Stimulated activated CD8-positive, alpha-beta memory T cell treated with anti-CD3 and anti-CD28 coated beads, Interleukin-4, amount 100 ng/mL, for 48 hours (primary cell): Measurements from ENCODE around the gene AKR1B15.
A peak's percentile ranks its signal among the peaks of the same experiment; 100 is the strongest.
"Not testable (repeated sequence)": the region's sequence is repeated elsewhere in the genome, so short reads cannot be mapped to it uniquely, and the experiment has no call there.

Experiments
- DNase-seq: peaks from one replicate; pipeline ENCODE4 v3.0.0-alpha.2; 2020

The AKR1B15 gene

DNA sequence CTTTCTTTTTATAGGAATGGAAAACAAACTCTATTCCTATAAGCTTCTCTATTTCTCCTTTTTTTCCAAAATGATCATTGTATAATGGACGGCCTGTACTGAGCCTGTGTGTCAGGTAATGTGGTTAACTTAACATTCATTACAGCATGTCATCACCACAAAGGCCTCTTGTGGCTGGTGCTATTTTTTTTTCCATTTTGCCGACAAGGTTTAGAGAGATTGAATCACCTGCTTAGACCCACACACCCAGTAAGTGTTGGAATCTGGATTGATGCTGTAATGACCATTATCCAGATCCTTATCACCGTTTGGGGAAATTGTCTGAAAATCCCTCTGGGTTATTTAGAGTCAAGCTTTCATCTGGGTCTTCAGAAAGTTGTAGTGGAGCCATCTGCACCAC, 18.5 kb downstream of the AKR1B15 start:
- DNase-seq, result no peak

DNA sequence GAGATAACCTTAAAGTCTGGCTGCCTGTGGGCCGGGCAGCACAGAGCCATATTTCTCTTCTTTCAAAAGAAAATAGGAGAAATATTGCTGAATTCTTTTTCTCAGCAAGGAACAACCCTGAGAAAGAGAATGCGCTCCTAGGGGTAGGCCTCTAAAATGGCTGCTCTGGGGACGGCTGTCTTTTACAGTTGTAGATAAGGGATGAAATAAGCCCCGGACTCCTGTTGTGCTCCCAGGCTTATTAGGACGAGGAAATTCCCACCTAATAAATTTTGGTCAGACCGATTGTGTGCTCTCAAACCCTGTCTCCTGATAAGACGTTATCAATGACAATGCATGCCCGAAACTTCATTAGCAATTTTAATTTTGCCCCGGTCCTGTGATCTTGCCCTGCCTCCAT, 21.1 kb downstream of the AKR1B15 start:
- not testable (repeated sequence) for DNase-seq

DNA sequence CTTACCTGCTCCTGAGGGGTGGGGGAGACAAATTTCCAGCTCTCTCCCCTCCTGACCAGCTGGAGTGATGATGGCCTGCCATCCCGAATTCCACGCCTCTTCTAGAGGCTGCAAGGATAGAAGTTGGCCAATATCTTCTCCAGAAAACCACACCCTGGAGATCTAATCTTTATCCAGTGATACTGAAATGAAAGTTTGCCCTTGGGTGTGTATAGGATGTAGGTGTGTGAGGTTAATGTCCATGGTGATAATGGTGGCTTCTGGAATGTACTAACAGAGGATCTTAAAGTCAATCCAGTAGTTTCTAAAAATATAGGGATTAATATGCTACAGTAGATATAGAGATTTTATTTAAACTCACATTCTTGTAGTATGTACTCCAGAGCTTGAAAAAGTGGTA, 22.2 kb downstream of the AKR1B15 start:
- no peak for DNase-seq

DNA sequence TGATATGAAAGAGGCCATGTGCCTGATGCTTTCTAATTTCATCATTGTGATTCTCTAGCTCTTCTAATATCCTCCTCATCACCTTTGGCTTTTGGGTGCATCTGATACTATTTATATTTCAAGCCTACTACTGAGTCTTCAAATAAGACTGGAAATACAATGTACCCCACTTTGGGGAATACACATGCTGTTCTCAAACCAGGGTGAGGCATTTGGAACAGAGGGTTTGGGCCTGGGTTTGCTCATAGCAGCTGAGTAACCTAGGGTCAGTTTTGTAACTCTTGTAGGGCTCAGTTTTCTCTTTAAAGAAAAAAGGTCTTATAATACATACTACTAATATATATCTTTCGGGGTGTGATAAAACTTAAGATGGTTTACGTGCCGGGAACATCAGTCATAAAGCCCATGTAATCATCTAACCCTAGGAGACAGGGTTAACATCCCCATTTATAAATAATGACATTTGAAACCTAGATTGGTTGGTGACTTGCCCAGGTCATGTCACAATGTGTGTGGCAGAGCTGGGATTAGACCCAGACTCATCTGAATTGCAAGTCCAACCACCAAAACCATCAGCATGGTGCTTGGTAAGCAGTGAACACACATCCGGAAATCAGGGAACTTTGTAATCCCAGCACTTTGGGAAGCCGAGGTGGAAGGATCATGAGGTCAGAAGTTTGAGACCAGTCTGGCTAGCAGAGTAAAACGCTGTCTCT, 23.0 kb downstream of the AKR1B15 start:
- DNase-seq, result no peak

DNA sequence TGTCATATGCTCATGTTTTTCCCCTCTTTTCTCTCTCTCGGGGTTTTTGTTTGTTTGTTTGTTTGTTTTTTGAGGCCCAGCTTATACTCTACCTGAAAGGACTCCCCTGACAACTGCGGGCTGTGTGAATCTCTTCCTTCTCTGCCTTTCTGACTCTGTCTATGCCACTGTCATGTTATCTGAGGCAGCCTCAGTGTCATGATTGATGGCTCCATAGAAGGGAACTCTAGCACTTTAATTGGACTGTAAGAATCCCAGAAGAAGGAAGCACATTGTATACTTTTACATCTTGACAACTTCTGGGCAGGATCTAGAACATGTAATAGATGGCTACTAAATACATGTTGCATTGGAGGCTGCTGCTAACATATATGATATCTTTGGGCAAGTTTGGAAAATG, 25.4 kb downstream of the AKR1B15 start:
- DNase-seq, result no peak

DNA sequence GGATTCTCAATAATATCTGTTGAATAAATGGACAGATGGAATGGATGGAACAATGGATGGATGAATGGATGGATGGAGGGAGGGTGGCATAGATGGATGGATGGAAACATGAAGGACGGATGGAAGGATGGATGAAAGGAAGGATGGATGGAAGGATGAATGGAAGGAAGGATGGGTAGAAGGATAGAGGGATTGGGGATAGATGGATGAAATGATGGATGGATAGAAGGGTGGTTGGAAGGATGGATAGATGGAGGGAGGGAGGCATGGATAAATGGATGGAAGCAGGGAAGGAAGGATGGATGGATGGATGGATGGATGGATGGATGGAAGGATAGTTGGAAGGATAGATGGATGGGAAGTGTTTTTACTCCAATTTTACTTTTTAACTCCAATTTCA, 35.4 kb downstream of the AKR1B15 start:
- DNase-seq, result no peak

DNA sequence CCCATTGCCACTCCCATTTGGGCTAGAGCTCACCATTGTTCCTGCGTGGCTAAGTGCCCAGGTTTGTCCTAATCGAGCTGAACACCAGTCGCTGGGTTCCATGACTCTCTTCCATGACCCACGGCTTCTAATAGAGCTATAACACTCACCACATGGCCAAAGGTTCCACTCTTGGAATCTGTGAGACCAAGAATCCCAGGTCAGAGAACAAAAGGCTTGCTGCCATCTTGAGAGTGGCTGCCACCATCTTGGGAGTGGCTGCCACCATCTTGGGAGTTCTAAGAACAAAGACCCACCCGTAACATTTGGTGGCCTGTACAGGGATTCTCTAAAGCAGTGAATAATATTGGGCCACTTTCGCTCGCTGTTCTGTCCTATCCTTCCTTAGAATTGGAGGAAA, 37.0 kb downstream of the AKR1B15 start:
- no peak for DNase-seq

DNA sequence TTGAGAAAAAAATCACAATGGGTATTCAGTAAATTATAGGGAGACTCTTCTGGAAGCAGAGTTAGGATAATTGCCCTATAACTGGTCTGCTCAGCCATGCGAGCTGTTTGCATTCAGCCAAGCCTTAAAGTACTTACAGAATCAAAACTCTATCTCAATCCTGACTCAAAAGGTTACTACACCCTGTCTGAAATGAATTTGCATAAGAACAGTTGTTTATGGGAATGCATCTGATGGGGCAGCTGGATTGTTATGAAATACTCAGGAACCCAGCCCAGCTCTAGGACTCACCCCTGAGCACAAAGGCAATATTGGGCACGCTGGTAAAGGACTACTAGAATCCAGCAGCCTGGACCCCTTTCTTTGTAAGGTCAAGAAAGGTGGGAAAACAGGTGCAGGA, 38.8 kb downstream of the AKR1B15 start:
- DNase-seq, result no peak

DNA sequence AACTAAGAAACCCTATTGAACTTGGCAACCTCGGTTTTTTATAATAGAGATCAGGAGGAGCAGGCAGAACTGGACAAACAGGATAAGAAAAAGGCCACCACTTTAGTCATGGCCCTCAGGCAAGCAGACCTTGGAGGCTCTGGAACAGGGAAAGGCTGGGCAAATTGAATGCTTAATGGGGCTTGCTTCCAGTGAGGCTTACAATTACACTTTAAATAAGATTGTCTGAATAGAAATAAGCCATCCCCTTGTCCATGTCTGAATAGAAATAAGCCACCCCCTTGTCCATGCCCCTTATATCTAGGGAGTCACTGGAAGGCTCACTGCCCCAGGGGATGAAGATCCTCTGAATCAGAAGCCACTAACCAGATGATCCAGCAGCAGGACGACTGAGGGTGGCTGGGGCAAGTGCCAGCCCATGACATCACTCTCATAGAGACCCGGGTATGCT, 40.6 kb downstream of the AKR1B15 start:
- no peak for DNase-seq

DNA sequence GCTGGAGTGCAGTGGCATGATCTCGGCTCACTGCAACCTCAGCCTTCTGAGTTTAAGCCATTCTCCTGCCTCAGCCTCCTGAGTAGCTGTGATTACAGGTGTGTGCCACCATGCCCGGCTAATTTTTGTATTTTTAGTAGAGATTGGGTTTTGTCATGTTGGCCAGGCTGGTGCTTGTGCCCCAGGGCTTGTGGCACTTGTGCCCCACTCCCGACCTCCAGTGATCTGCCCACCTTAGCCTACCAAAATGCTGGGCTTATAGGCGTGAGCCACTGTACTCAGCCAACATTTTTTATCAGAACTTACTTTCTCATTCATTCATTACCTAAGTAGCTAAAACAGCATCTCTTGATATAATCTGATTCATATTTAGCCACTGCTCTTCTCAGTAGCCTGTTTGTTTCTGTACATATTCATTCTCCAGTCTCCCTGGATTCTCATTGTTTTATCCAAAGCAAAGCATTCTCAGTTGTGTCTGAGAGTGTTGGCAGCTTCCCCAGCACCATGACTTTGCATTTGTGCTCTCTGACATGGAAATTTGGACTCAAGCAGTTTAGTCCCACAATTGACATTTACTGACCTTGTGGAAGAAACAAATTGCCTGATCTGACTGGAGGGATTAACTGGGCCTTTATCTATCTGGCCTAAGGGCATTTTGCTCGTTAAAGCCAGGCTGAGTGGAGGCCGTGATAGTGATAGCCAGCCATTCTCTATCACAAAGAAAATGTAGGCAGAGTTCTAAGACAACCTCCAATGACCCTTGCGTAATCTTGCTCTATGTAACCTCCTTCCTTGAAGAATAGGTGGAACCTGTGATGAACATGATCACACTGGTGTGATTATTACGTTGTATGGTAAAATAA, 44.9 kb downstream of the AKR1B15 start:
- DNase-seq, result no peak

DNA sequence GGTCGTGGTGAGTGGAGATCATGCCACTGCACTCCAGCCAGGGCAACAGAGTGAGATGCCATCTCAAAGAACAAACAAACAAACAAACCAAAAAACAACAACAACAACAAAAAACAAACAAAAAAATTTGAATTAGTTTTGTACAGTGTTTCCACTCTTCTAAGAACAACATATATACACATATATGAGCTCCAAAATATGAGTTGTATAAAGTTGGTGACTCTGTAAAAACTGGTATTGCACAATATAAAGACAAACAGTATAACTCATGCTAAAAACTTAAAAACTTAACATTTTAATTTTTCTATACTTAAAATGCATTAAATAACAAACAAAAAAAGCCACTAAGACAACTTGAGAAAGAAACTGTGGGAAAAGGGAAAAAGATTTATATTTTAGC, 46.0 kb downstream of the AKR1B15 start:
- no peak for DNase-seq

DNA sequence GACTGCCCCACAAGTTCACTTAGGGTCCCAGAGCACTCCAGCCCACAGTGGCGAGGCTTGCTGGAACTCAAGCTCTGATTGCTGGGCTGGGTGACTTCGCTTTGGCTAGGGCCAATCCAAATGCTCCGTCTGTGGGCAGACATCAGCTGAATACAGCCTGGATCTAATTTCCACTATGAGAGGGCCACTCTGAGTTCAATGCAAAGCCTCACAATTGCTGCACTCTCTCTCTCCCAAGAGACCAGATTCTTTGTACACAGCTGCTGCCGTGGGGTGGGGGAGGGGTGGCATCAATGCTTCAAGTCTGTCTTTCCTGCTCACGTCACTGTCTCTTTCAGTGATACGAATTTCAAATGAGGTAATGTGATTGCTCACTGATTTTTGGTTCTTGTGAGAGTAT, 50.5 kb downstream of the AKR1B15 start:
- no peak for DNase-seq

DNA sequence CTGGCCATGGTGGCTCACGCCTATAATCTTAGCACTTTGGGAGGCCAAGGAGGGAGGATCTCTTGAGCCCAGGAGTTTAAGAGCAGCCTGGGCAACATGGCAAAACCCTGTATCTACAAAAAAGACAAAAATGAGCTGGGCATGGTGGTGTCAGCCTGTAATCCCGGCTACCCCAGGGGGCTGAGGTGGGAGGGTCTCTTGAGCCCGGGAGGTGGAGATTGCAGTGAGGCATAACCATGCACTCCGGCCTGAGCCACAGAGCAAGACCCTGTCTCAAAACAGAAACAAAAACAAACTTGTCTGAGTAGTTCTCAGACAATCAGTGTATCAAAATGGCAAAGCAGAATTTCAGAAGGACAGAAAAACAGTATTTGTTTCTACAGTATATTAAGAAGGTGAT, 52.5 kb downstream of the AKR1B15 start:
- no peak for DNase-seq

DNA sequence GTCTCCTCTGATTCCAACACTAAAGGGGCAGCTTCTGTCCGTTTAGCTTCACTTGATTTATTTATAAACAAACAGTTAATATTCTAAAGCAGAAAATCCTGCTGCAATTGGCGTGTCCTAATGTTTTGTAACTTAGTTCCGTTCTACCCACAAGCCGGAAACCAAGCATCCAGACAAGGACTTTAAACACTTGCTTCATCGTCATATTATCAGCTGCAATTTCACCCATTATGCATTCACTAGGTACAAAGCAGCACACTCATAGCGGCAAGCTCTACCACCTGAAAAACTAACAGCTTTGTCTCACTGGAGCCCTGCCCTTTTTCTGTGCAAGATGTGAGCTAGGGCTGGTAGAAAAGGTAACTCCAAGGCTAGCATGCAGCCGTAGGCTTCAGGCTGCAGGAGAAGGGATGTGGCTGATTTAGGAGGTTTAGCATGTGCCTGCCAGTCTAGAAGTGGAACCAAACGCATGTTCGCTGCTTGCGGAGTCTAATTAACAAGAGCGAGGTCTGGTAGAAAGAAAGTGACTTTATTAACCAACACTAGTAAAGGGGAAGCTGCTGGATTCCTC, 54.1 kb downstream of the AKR1B15 start:
- no peak for DNase-seq

DNA sequence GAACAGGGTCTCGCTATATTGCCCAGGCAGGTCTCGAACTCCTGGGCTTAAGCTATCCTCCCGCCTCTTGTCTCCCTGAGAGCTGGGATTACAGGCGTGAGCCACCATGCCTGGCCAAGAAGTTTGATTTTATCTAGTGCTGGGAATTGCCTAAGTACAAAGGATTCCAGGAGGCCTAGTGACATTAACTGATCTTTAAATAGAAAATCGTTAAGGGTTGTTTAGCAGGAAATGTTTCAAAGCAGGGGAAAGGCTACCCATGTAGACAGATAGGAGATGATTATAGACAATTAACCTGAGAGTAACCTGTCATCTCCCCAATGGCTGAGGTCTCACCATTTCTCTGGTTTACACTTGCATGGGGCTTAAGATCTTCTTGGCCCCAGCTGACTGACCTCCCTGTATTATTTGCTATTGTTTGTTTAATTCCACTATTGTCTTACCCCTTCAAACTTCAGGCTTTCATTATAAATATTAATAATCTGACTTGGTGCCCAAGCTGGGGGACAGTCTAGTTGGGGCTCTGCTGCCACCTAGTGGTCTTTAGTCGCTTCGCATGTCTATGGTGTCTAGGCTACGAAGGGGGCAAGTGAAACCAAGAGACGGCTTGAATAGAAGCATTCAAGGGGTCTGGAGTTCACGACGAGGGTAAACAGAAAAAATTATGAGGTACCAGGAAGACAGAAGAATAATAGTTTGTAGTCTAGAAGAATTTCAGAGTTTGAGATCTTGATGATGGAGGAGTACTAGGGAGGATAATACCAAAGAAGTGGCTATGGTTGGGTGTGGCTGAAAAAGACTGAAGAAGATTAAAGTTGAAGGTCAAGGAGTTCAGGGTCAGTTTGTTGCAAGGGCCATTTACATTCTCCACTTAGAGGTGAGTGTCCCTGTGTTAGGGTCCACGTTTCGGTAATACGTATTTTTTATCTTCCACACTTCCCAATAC, 57.3 kb downstream of the AKR1B15 start:
- peak; percentile 73 for DNase-seq

DNA sequence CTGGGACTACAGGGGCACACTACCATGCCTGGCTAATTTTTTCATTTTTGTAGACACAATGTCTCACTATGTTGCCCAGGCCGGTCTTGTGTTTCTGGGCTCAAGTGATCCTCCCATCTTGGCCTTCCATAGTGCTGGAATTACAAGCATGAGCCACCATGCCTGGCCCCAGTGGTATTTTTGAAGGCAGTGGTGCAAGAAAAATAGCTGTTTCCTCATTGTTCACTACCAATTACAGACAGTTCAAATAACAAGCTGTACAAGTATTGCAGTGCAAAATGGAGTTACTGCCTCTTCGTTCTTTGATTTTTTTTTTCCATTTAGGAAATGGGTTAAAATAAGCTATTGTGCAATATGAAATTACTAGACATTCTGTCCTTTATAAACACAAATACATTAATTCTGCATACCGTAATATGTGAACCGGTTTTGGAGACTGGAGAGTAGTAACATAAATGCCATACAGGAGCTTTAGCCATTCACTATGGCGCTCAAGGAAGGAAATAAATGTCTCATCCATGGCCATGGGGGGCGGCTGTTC, 62.8 kb downstream of the AKR1B15 start:
- no peak for DNase-seq

DNA sequence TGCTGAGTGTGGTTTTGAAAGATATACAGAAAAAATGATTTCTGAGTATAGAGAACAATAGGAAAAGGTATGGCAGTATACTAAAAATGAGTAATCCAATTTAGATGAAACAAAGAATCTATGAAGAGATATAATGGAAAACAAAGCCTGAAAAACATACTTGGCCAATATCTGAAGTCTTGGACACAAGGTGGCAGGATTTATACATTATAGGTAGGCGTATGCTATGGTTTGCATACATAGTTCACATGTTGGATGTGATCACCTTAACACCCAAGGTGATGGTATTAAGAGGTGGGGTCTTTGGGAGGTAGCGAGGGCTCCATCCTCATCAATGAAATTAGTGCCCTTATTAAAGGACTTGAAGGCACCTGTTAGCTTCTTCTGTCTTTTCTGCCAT, 63.3 kb downstream of the AKR1B15 start:
- no peak for DNase-seq

DNA sequence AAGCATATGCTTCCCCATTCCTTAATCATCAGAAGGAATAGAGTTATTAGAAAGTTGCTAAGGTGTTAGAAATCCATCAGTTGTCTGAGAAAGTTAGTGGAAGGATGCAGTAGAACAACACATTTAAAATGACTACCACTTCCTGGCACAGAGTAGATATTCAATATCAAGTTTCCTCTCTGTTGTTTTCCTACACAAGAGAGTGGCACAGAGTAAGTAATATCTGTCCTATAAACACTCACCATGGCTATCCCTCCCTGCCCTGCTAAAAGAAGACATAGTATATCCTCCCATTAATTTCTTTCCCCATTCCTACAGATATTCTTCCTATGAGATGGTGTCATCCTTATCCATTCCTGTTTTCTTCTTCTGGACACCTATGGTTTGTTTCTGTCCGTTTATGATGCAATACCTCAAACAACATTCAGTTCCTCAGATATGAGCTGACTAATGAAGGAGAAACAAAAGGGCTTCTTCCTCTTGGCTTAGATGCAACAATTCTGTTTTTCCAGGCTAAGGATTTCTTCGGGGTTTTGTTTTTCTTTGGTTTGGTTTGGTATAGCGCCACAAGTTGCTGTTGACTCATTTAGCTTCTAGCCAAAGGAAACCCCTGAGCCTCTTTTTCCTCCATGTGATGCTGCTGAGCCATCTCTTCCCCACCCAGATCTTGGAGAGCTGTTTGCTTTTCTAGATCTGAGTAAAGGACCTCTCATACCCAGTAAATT, 64.9 kb downstream of the AKR1B15 start:
- DNase-seq, result peak; percentile 28

DNA sequence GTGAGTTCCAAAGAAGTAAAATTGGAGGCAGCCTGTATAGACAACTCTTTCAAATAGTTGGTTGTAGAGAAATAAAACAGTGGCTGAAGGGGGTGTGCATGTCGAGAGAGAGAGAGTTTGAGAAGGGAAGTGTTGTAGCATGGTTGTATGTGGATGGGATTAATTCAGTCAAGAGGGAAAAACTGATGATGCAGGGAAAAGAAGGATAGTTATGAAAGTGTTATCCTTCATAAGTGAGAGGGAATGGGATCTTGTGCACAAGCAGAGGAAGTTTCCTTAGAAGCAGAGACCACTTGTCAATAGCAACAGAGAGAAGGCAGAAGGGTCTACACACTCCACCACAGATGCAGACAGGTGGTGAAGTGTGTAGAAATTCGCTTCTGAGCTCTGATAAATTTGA, 67.7 kb downstream of the AKR1B15 start:
- no peak for DNase-seq

DNA sequence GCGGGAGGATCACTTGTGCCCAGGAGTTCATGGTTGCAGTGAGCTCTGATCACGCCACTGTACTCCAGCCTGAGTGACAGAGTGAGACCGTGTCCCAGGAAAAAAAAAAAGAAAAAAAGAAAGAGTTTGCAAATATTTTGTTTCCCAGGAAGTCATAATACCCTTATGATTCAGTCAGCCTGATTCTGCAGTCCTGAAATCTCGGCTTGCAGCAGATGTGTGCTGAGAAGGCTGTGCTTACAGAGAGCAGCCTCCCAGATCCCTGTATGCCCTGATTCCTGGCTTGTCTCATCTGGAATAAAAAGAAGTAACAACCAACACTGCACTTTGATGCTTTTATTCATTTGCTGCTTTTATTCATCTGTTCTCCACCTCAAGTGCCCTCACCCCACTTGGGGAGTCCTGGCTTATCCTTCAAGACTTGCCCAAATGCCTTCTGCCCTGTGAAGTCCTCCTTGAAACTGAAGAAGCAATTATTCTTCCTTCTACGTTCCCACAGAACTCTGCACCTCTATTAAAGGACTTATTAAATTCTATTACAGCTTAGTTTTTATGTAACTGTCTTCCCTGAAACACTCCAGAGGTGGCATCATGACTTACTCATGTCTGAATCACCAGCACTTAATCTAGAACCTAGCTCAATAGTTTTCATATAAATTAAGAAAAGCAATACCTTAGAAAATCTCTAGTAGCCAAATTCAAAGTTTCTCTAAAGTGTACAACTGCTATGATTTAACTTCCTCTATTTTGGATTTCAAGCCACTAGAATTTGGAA, 70.0 kb downstream of the AKR1B15 start:
- DNase-seq, result no peak
